Left ventricle myocardium inferior (tissue), 1 donor: Measurements from ENCODE around the gene DLG2. TPM values are rescaled to one million over a fixed set of nuclear protein-coding genes. Genes with fewer than 3 reads are reported as not detected.
"Not testable (repeated sequence)": the region's sequence is repeated elsewhere in the genome, so short reads cannot be mapped to it uniquely, and the experiment has no call there.

ENCODE experiments used
- DNase-seq: peaks from one replicate; pipeline ENCODE4 v3.0.0-alpha.2; 2020
- H3K27ac ChIP-seq: fragments of 200-600 bp; replicated peaks from 2 replicates; pipeline ENCODE4 v1.8.0; 2021
- H3K27me3 ChIP-seq: fragments of 200-600 bp; 2 replicates; pipeline ENCODE4 v1.8.0; 2021; ENCODE audit warnings: low read depth
- H3K36me3 ChIP-seq: fragments of 200-600 bp; 2 replicates; pipeline ENCODE4 v1.8.0; 2021
- H3K4me1 ChIP-seq: fragments of 200-600 bp; 2 replicates; pipeline ENCODE4 v1.8.0; 2021
- H3K4me3 ChIP-seq: fragments of 200-600 bp; 2 replicates; pipeline ENCODE4 v1.8.0; 2021; ENCODE audit warnings: mild to moderate bottlenecking, moderate library complexity
- H3K9me3 ChIP-seq: fragments of 200-600 bp; replicated peaks from 2 replicates; pipeline ENCODE4 v1.8.0; 2021
- intact Hi-C: fragments of 100-400 bp; cut with micrococcal nuclease; formaldehyde crosslinking; loops from one replicate; pipeline ENCODE4 v1.11.0; 2022
- total RNA-seq: library from RNA; stranded (reverse); fragmentation: NEBNext Ultra II Directional; extraction: Animal tissue kit (Norgen Biotek cat#: 25700); gene quantifications from one replicate; pipeline ENCODE4 v1.2.1, GENCODE V29; 2021
- TF ChIP-seq, protein P1 (sequence below): fragments of 200-600 bp; IDR thresholded peaks from 2 replicates; pipeline ENCODE4 v1.8.0; 2021; ENCODE audit warnings: antibody characterized with exemption, mild to moderate bottlenecking, borderline replicate concordance
- donor health status: DM: no; HTN: yes; CAD: no; lungs with severe emphysema.

DLG2 gene
- total RNA-seq, 1 donor from 2014 or later, result 6.5 TPM

DNA sequence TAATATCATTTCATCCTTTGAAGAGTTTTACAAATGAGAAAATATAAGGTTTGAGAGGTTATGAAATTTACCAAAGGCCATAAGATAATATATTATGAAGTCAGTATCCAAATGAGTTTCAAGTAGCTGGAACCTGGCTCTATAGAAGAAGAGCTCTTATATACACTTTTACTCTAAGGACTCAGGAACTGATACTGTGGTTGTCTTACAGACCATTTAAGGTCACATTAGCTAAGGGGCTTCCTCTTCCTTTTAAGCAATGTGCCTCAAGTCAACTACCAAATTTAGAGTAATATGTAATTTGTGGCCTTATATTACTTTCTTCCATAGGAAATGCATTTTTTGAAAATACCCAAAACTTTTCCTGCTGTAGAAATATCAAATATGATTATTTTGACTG lies 369.3 kb downstream of the DLG2 start:
- Histone ChIP-seq H3K4me3 (no peak overlapping the region), H3K36me3 (no peaks in the 10 kb centered on the region), H3K4me1 (no peaks in the 10 kb centered on the region), H3K27ac (no peak overlapping the region), H3K9me3 (peaks cover 4% of the 10 kb centered on the region), H3K27me3 (no peaks in the 10 kb centered on the region)
- DNase-seq, result no peak
- TF ChIP-seq, protein P1, sequence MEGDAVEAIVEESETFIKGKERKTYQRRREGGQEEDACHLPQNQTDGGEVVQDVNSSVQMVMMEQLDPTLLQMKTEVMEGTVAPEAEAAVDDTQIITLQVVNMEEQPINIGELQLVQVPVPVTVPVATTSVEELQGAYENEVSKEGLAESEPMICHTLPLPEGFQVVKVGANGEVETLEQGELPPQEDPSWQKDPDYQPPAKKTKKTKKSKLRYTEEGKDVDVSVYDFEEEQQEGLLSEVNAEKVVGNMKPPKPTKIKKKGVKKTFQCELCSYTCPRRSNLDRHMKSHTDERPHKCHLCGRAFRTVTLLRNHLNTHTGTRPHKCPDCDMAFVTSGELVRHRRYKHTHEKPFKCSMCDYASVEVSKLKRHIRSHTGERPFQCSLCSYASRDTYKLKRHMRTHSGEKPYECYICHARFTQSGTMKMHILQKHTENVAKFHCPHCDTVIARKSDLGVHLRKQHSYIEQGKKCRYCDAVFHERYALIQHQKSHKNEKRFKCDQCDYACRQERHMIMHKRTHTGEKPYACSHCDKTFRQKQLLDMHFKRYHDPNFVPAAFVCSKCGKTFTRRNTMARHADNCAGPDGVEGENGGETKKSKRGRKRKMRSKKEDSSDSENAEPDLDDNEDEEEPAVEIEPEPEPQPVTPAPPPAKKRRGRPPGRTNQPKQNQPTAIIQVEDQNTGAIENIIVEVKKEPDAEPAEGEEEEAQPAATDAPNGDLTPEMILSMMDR, result no peak
- intact Hi-C loops, result no loop called here

DNA sequence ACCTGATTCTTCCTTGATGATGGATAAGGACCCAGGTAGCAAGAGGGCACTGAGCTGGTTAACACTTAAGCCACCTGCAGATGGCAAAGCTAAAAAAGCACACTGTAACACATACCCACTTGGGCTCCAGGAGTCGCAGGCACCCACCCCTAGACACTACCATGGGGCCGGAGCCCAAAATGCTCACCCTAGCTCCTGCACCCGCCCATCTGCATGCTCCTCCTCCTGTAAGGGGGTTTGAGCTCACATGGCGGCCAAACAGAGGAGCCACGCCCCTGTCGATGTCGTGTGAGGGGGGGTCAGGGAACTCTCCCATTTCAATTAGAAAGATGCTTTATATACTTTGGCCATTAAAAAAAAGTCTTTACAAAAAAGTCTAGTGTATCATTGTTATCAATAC lies 370.7 kb downstream of the DLG2 start:
- no peak for DNase-seq
- no peaks in the 10 kb centered on the region for H3K27me3 ChIP-seq
- H3K4me3 ChIP-seq, result no peak overlapping the region
- no peaks in the 10 kb centered on the region for H3K4me1 ChIP-seq
- intact Hi-C loops, result no loop called here
- no peak overlapping the region for H3K27ac ChIP-seq
- TF ChIP-seq, protein P1, result no peak
- H3K36me3 ChIP-seq, result no peaks in the 10 kb centered on the region
- H3K9me3 ChIP-seq, result peaks cover 4% of the 10 kb centered on the region

GRCh38 chr11:85249482-85249881 lies 377.7 kb downstream of the DLG2 start:
- no peak for DNase-seq
- no peaks in the 10 kb centered on the region for H3K36me3 ChIP-seq
- H3K4me1 ChIP-seq, result no peaks in the 10 kb centered on the region
- H3K27me3 ChIP-seq, result no peaks in the 10 kb centered on the region
- H3K4me3 ChIP-seq, result no peak overlapping the region
- TF ChIP-seq, protein P1, result no peak
- H3K27ac ChIP-seq, result no peak overlapping the region
- intact Hi-C loops, result no loop called here
- peaks cover 4% of the 10 kb centered on the region for H3K9me3 ChIP-seq

DNA sequence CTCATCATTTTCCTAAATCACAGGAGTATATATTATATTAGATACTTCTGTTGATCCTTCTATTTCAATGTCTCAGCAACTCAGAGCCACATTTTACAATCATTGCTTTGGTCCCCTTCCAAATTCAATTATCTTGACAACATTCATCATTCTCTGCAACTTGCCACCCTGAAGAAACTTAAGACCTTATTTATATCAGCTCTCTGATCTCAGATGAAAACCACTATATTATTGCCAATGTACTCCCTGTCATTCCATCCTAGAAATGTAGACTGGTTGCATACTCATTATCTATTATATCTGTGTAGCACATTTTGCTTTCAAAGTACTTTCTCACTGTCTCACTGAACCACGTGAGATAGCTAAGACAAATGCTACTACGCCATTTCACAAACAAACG lies 379.3 kb downstream of the DLG2 start:
- intact Hi-C loops, result no loop called here

GRCh38 chr11:85238906-85239305 lies 388.2 kb downstream of the DLG2 start:
- DNase-seq, result no peak
- H3K27ac ChIP-seq, result no peak overlapping the region
- H3K27me3 ChIP-seq, result no peaks in the 10 kb centered on the region
- TF ChIP-seq, protein P1, result no peak
- no peaks in the 10 kb centered on the region for H3K36me3 ChIP-seq
- H3K4me3 ChIP-seq, result no peak overlapping the region
- no peaks in the 10 kb centered on the region for H3K4me1 ChIP-seq
- peaks cover 13% of the 10 kb centered on the region for H3K9me3 ChIP-seq
- intact Hi-C loops, result no loop called here

More for the DNA sequence above, 379.3 kb downstream of the DLG2 start:
- no peak overlapping the region for H3K4me3 ChIP-seq
- H3K27me3 ChIP-seq, result no peaks in the 10 kb centered on the region
- no peaks in the 10 kb centered on the region for H3K36me3 ChIP-seq
- TF ChIP-seq, protein P1, result no peak
- H3K27ac ChIP-seq, result no peak overlapping the region
- no peak for DNase-seq
- no peaks in the 10 kb centered on the region for H3K9me3 ChIP-seq
- no peaks in the 10 kb centered on the region for H3K4me1 ChIP-seq

GRCh38 chr11:85238038-85238437 lies 389.1 kb downstream of the DLG2 start:
- peaks cover 13% of the 10 kb centered on the region for H3K9me3 ChIP-seq
- DNase-seq, intact Hi-C loops, H3K36me3 ChIP-seq, H3K4me3 ChIP-seq, H3K27ac ChIP-seq, H3K4me1 ChIP-seq, H3K27me3 ChIP-seq: not testable (repeated sequence)
